Stimulated activated CD8-positive, alpha-beta memory T cell treated with anti-CD3 and anti-CD28 coated beads, Interleukin-4, amount 100 ng/mL, for 1 hour (primary cell): ENCODE measurements around the gene CCT3.
"Not testable (repeated sequence)": the region's sequence is repeated elsewhere in the genome, so short reads cannot be mapped to it uniquely, and the experiment has no call there.

Experiments
- DNase-seq, 2 donors: peaks; one replicate each; pipeline ENCODE4 v3.0.0-alpha.2; 2020; ENCODE audit warnings: low read depth in 2 of 2, low spot score in 1 of 2

Gene CCT3

DNA sequence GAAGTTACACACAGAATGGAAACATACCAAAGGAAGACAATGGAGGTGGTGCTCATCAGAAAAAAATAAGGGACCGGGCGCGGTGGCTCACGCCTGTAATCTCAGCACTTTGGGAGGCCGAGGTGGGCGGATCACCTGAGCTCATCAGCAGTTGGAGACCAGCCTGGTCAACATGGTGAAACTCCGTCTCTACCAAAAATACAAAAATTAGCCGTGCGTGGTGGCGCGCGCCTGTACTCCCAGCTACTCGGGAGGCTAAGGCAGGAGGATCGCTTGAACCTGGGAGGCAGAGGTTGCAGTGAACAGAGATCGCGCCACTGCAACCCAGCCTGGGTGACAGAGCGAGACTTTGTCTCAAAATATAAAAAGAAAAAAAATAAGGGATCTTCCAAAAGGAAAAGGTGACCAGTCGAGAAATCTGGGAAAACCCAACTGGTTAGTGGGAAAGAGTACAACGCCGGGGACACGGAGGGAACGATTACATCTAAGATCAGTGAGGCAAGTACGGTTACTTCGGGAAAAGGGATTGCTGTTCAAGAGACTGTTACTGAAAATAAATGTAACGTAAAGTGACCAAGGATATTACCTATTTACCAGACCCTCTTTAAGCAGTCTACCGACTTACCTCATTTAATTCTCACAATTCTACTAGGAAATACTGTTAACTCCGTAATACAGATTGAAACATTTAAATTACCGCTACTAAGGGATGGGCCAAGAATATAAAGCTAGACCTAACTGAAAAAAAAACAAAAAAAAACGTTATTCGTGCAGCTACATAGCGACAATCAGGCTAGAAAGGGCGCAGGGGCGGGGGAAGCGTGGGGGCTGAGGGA lies 822 bp downstream of the CCT3 start:
- no peak for DNase-seq

DNA sequence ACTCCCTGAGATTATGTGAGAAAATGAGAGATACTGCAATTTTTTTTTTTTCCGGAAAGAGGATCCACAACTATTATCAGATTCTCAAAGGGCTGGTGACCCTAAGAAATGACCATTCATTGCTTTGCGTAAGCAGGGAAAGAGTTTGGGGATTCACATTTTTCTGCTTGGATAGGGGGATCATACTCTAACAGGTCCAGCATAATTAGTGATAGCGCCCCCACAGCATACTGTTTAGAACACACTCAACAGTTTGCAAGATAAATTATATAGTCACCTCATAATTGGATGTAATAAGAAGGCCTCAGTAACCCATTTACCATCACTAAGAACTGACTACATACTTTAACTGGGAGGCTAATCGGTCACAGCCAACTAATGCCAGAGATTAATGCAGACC lies 1.9 kb downstream of the CCT3 start:
- no peak for DNase-seq

DNA sequence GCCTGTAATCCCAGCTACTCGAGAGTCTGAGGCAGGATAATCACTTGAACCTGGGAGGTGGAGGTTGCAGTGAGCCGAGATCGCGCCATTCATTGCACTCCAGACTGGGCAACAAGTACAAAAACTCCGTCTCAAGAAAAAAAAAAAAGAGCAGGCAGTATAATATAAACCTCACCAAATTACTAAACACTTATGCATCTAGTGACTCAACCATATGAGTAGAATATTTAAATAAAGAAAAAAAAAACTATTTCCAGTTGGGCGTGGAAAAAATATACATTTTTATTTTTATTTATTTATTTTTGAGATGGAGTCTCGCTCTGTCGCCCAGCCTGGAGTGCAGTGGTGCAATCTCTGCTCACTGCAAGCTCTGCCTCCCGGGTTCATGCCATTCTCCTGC lies 14.9 kb downstream of the CCT3 start:
- DNase-seq, result not testable (repeated sequence)

DNA sequence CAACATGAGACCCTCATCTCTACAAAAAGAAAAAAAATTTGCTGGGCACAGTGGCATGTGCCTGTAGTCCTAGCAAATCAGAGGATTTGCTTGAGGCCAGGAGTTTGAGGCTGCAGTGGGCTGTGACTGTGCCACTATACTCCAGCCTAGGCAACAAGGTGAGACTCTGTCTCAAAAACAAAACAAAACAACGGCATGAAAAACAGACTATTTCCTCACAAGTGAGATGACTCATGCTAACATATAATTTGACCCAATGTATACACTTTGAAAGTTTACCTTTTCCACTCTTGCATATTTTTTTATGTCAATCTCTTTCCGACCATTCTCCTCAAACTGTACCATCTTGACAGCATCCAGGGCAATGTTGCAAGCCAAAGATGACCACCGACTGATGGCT lies 17.5 kb downstream of the CCT3 start:
- no peak for DNase-seq

DNA sequence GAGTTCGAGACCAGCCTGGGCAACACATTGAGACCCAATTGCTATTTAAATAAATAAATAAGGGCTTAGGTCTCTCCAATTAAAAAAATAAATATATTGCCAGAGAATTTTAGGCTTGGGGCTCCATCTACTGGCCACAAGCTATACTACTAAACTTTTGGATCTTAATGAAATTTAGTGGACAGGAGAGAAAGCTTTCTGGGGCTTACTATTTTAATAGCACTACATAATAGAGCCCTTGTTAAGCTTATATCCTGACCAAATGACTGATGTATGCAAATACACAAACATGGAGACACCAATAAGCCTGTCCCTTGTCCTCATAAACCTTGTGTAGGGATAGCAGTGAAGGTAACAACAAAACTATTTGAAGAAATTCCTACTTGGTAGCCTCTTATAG lies 18.4 kb downstream of the CCT3 start:
- no peak for DNase-seq

DNA sequence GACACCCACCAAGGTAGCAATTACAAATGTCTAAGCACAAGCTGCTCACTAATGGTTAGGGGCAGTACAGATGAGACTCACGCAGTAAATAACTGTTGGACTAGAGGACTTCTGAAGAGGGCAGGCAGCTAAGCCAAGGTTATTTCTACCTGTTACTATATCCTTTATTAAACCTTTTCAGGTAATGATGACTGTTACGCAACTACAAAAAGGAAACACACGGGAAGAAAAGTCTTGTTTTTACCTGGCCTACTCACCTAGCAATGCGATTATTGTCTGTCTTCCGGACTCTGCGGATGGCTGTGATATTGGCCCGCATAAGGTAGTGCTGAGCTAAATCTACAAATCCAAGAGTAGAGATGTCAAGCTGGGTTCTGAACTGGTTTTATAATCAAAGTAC lies 21.2 kb downstream of the CCT3 start:
- DNase-seq, result no peak

DNA sequence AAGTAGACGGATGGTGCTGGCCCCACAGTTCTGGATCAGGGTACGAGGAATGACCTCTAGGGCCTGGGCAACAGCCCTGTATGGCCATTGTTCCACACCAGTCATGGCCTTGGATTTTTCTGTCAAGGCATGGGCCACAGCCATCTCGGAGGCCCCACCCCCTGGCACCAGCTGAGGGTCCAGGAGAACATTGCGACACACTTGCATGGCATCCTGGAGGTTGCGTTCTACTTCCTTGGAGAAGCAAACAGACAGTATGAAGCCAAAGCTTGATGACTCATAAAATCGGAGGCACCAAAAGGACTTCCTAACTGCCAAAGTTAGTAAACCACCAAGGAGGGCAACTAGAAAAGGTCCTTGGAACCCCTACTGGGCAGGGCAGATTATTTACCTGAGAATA lies 27.1 kb downstream of the CCT3 start:
- no peak for DNase-seq

DNA sequence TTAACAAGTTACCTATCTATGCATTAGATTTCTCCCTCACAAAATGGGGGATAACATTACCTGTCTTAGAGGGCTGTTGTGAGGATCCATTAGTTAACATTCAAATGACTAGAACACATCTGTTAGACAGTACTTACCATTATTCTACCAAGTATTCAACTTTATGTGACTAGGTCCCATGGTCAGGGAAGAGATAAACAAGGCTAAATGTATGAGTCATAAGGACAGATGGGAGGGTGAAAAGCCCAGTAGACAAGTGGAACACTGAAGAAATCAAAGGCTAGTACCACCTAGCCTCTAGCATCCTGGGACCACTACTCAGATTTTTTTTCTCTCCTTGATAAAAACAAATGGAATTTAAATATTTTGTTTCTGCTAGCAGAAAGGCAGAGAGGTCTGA lies 30.0 kb downstream of the CCT3 start:
- no peak for DNase-seq

DNA sequence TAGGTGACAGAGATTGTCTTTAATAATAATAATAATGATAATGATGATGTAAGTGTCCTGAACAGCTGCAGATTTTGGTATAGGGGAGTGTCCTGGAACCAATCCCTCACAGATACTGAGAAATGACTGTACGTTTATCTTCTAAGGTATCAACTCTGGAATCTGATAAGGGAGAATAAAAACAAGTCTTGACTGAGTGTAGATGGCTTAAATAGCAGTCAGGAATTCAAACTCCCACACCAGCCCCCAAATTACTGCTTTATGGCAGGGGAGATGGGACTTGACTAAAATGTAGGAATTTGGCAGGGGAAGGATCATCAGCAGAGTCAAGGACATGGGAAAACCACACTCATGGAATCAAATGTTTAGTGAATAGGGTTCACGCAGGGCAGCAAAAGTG lies 32.9 kb downstream of the CCT3 start:
- DNase-seq, result no peak

DNA sequence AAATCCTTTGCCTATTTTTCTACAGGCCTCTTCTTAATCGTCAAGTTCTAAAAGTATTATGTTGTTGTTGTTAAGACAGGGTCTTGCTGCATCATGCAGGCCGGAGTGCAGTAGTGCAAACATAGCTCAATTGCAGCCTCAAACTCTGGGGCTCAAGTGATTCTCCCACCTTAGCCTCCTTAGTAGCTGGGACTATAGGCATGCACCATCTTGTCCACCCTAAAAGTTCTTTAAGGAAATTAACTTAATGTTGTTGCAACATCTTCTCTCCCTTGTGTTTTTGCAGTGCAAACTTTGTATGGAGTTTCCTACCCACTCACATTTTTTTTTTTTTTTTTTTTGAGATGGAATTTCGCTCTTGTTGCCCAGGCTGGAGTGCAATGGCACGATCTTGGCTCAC lies 34.9 kb downstream of the CCT3 start:
- DNase-seq, result no peak

DNA sequence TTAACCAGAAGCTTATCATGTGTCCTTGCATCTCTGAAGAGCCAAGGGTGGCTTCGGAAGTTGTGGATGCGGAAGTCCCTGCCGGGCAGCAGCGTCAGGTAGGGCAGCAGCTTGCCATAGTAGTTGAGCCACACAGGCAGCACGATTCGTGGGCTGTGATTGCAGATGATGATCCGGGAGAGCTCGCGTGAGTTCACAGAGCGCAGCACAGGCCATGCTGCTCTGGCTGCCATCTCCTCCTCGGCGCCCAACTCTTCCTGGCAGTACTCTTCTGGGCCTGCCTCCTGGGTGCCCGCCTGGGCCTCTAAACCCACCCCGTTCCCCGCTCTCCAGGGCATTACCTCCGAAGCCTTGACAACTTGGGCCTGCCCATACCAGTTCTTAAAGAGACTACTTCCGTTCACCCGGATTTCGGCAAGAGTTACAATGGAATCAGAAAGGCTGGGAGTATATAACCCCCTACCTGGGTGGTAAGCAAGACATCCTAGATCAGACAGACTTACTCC lies 39.2 kb downstream of the CCT3 start, which contains the start of gene VHLL:
TSS of gene VHLL (minus strand) at position 456 of the 506 bp plus-strand sequence. CDS start at position 338, 118 bp downstream.
- no peak for DNase-seq

DNA sequence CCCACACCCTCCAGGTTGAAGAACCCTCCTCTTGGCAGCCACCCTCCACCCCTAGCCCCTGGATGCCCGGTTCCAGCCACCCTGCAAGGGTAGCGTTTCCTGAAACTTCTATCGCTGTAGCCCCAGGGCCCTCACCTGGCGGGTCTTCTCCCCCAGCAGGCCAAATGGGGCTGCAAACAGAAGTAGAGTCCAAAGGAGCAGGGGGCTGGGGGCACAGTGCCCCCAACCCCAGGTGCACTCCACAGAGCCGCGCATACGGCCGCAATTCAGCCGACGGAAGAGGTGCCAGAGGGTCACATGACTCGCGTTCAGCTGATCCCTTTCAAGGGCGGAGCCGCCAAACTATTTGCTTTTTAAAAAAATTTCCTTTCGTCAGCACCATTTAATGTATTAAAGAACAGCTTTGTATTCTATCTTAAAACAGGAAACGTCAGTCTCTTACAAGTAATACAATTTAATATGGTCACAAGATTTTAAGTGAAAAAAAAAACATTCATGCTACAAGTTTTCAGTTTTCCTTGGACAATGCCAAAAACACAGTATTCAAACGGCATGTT lies 42.6 kb downstream of the CCT3 start, which contains the start of gene GLMP:
TSS of gene GLMP (minus strand) at position 289 of the 557 bp plus-strand sequence. CDS start at position 255, 34 bp downstream.
- DNase-seq, result no peak

DNA sequence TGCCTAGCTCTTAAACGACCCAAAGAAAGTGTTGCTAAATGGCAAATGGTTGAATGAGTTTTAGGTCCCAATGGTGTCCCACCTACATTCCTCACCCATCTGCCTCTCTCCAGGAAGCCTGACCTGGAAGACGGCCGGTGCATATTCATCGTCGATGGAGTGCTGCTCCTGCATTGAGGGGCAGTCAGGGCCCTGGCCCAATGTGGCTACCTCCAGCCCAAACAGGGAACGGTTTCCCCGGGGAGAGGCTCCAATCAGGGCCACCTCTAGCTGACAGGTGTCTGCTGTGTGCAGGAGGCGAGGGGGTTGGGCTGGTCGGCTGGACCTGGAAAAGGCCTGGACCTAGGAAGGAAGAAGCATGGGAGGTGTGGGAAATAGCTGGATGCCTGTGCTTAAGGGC lies 44.2 kb downstream of the CCT3 start:
- DNase-seq, result no peak

DNA sequence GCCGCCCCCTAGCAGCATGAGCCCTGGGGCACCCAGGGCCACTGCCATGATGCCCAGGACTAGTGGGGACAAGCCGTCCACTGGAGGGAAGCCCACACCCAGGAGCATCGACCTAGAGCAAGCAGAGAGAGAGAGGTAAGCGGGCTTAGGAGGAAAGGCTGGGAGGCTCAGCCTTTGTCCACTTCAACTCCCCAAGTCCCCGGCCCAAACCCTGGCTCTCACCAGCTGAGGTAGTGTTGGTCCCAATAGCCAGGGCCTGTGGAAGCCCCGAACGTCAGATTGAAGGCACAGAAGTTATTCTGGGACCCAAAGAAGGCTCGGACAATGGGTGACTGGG lies 45.0 kb downstream of the CCT3 start:
- DNase-seq, result no peak

DNA sequence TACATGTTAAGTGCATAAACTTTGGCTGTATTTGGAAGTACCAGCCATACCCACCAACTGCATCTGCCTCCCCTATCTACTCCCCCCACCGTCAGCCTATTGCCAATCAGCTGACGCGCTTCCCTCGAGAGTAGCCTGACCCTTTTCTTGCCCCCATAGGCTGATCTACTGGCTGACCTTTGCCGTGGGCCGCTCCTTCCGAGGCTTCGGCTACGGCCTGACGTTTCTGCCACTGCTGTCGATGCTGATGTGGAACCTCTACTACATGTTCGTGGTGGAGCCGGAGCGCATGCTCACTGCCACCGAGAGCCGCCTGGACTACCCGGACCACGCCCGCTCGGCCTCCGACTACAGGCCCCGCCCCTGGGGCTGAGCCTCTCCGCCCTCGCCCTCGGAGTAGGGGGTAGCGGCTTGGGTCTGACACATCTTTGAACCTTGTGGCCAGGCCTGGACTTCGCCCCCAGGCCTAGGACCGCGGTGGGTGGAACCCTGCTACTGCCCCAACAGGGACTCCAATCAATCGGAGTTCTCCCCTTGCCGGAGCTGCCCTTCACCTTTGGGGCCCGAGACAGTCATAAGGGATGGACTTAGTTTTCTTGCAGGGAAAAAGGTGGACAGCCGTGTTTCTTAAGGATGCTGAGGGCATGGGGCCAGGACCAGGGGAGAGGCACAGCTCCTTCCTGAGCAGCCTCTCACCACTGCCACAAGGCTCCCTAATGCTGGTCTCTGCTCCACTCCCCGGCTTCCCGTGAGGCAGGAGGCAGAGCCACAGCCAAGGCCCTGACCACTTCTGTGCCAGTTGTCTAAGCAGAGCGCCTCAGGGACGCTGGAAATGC lies 46.6 kb downstream of the CCT3 start:
- DNase-seq, result no peak

DNA sequence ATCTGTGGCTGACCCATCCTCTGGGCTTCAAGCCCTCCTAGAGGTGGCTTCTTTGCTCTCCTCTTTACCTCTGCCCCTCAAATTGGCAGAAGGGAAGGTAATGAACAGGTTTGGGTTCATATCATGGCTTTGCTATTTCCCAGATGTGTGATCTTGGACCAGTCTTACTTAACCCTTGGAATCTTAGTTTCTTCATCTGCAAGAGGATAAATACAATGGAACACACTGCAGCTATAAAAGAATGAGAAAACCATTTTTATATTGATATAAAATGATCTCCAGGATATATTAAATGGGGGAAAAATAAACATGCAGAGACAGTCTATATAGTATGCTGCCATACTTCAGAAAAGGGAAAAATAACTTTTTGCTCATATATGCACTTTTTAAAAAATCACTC lies 48.2 kb downstream of the CCT3 start:
- no peak for DNase-seq

DNA sequence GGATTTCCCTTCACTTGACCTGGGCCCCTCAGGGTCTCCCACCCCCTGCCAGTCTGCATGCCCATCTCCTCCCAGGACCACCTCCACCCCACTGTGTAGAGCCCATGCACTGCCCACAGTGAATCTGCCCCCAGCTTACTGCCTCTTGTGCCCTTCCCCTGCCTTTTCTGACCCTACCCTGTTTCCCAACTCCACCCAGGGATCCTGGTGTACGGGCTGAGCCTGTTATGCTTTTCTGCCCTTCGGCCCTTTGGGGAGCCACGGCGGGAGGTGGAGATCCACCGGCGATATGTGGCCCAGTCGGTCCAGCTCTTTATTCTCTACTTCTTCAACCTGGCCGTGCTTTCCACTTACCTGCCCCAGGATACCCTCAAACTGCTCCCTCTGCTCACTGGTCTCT lies 52.0 kb downstream of the CCT3 start:
- DNase-seq, result no peak

DNA sequence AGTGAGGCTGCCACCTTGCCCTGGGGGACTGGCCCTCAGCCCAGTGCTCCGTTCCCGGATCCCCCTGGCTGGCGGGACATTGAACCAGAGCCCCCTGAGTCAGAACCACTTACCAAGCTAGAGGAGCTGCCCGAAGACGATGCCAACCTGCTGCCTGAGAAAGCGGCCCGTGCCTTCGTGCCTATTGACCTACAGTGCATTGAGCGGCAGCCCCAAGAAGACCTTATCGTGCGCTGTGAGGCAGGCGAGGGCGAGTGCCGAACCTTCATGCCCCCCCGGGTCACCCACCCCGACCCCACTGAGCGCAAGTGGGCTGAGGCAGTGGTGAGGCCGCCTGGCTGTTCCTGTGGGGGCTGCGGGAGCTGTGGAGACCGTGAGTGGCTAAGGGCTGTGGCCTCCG lies 52.7 kb downstream of the CCT3 start:
- DNase-seq, result no peak

DNA sequence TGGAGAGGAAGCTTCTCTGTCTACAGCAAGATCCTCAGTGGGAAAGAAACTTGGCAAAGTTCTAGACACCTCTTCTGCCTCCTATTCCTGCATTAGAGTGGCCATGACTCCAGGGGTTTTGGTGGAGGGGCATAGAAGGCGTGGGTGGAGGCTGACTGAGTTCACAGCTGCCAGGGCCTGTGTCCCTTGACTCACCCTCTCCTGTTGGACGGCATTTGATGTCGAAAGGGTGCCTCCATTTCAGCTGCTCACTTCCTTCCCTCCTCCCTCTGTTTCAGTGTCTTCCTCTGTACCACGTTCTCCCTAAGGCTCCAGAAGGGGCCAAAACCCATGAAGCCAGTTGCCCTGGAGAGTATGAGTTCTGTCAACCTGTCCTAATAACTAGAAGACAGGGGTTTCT lies 53.3 kb downstream of the CCT3 start:
- no peak for DNase-seq

DNA sequence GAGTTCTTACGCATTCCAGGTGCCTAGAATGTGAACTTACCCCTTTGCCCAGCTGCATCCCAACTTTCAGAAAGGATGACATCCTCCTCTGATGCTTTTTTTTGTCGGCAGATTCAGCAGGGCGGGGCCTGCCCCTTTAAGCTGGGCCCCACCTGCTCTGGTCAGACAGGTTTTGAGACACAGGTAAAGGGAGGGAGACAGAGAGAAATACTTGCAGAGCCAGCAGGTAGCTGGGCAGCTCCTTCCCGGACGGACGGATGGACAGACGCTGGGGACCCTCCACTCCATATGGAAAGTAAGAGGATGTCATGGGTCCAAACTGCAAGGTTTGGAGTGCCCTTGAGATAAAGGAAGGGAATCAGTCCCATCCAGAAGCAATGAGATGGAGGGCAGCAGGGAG lies 54.0 kb downstream of the CCT3 start, which contains the start of gene TMEM79:
TSS of gene TMEM79 (plus strand) at position 214 of the 400 bp plus-strand sequence. CDS start 902 bp downstream, outside the sequence.
- no peak for DNase-seq

DNA sequence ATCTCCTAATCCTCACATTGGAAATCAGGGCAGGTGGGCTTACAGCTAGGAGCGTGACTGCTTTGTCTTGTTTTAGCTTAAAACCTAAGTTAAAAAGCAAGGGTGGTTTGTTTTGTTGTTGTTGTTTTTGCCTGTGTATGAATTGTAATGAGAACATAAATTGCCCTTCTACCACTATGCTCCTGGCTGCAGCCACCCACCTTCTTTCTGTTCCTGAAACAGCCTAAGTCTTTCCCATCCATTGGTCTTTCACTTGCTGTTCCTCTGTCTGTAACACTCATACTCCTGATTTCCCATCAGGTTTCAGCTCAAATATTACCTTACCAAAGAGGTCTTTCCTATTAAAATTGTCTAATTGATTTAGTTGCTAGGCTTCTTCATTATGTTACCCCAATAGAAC lies 54.6 kb downstream of the CCT3 start:
- no peak for DNase-seq
